Measurements from ENCODE around the gene PLCG2. TPM values are rescaled to one million over a fixed set of nuclear protein-coding genes. Genes with fewer than 3 reads are reported as not detected.

Gene PLCG2
- total and polyA plus RNA-seq, 2 donors: 8.0 to 13.0 TPM

DNA sequence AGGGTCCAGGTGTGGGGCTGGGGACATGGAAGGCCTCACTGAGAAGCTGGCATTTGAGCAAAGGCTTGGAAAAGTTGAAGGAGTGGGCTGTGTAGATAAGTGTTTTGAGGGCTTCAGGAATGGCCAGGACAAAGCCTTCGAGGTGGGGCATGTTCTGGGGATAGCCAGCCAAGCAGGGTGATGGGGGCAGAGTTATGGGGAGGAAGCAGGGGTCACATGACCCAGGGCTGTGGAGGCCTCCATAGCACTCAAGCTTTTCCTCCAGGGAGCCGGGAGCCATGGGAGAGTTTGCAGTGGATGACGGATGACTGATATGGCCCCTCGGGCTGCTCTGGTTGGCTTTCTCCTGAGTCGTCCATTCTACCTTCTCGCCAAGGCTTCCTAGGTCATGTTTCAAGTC is 27.6 kb downstream of the PLCG2 start:
- no peaks in the 10 kb centered on the region for H3K4me1 ChIP-seq (ENCODE audit: insufficient read depth)

DNA sequence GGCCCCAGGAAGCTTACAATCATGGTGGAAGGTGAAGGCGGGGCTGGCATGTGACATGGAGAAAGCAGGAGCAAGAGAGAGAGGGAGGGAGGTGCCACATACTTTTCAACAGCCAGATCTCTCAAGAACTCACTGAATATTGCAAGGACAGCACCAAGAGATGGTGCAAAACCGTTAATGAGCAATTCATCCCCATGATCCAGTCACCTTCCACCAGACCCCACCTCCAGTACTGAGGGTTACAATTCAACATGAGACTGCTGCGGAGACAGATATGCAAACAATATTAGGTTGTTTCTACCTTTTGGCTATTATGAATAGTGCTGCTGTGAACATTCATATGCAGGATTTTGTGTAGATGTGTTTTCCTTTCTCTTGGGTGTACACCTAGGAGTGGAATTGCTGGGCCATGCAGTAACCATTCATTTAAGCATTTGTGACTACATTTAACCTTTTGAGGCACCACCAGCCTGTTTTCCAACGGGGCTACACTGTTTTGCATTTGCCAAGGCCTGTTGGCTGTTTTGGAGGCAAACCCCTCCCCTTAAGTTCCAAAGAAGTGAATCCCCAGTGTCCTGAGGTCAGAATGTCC is 28.8 kb downstream of the PLCG2 start:
- Histone ChIP-seq H3K27ac (ENCODE audit: low read depth) (no peak overlapping the region), H3K36me3 (ENCODE audit: insufficient read depth) (no peaks in the 10 kb centered on the region), H3K4me3 (ENCODE audit: low read depth, low read length) (no peak overlapping the region), H3K4me1 (ENCODE audit: insufficient read depth) (no peaks in the 10 kb centered on the region)
- 76% methylated on average over 4 of the region's 4 CpGs for WGBS
- DNase-seq (ENCODE audit: extremely low spot score): no peak

More for the DNA sequence above, 27.6 kb downstream of the PLCG2 start:
- WGBS: 81% methylated on average over 6 of the region's 6 CpGs
- no peak overlapping the region for H3K4me3 ChIP-seq (ENCODE audit: low read depth, low read length)
- no peak overlapping the region for H3K27ac ChIP-seq (ENCODE audit: low read depth)
- no peaks in the 10 kb centered on the region for H3K36me3 ChIP-seq (ENCODE audit: insufficient read depth)
- DNase-seq (ENCODE audit: extremely low spot score): no peak

DNA sequence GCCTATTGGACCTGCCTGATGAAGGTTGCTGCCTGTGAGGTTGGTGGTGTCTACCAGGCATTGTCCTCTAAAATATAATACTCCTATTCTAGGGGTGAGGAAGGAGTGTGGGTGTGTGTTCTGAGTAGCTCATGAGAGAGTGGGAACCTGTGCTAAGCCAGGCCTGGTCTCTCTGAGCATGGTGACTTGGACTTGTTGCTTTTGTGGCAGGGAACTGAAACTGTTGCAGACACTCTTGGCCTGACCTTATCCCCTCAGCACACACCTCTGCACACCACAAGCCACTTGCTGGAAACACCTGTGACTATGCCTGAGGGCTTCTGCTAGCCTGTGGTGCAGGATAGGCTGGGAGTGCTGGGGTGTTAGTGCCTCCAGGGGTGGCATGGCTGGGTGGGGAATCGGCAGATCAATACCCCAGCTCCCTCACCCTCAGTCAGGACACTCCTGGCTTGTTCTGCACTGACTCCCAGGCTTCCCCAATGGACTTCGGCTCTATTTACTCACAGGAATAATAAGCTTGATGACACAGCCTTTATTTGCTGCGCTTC is 29.9 kb downstream of the PLCG2 start:
- WGBS: 82% methylated on average over 3 of the region's 3 CpGs

DNA sequence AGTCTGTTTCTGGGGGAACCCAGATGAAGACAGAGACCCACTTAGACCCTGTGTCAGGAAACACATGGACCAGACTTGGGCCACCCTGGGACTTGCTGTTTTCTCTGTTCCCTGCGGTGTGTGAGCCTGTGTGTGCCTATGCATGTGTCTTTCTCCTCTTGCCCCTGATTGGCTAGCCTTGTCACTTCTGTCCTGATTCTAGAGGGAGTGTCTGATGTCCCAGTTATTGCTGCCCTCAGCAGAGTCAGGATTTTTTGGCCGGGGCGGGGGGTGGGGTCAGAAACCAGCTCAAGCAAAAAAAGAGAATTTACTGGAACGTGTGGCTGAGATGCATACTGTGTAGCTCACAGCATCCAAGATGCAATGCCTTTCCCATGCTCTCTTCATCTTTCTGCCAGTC is 30.5 kb downstream of the PLCG2 start:
- Histone ChIP-seq H3K27ac (ENCODE audit: low read depth) (no peak overlapping the region), H3K36me3 (ENCODE audit: insufficient read depth) (no peaks in the 10 kb centered on the region), H3K4me1 (ENCODE audit: insufficient read depth) (no peaks in the 10 kb centered on the region), H3K4me3 (ENCODE audit: low read depth, low read length) (no peak overlapping the region)
- WGBS: 77% methylated on average over 4 of the region's 4 CpGs
- DNase-seq (ENCODE audit: extremely low spot score): no peak

More for the DNA sequence above, 29.9 kb downstream of the PLCG2 start:
- Histone ChIP-seq H3K4me1 (ENCODE audit: insufficient read depth) (no peaks in the 10 kb centered on the region), H3K4me3 (ENCODE audit: low read depth, low read length) (no peak overlapping the region), H3K36me3 (ENCODE audit: insufficient read depth) (no peaks in the 10 kb centered on the region), H3K27ac (ENCODE audit: low read depth) (no peak overlapping the region)
- DNase-seq (ENCODE audit: extremely low spot score): no peak

DNA sequence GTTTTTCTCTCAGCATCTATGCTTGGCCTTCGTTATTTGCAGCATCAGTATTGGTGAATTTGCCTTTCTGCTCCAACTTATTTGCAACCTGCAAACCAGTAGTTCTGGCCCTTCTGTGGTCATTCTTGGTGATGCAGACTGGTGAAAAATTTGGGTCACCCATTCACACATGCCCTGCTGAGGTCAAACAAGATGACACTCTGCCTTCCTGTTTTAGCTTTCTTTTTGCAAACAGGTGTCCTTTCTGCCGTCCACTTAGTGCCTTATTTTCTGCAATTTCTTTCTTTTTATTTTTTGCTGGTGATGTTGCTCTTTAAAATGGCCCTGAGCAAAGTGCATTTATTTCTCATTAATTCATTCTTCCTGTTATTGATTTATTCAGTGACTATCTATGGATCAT is 31.3 kb downstream of the PLCG2 start:
- Histone ChIP-seq H3K27ac (ENCODE audit: low read depth) (no peak overlapping the region), H3K4me3 (ENCODE audit: low read depth, low read length) (no peak overlapping the region)
- 75% methylated on average over 2 of the region's 2 CpGs for WGBS

DNA sequence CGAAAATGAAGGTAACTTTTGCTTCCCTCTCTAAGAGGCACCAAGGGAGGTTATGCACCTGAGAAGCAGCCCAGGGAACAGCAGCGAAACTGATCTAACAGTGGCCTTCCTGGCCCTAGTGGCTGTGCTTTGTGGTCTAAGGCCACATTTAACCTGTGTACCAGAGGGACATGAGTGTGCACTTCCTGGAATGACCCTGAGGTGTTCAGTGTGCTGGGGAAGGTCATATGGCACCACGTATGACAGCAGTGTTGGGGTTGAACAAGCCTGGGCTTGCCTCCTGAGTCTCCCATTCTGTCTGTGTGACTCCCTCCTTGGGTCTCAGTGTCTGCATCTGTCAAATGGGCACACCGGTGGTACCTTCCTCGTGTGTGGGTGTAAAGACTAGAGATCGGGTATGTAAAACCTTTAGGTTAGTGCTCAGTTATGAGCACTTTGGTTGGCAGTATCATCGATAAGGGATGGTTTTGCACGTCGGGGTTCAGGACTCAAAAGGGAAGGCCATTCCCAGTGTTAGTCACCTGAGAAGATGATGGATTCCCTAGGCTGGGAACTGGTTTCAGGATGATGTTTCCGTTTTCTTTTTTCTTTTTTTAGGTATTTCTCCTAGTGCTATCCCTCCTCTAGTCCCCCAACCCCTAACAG is 31.9 kb downstream of the PLCG2 start:
- H3K27ac ChIP-seq (ENCODE audit: low read depth): no peak overlapping the region
- H3K36me3 ChIP-seq (ENCODE audit: insufficient read depth): no peaks in the 10 kb centered on the region
- no peak for DNase-seq (ENCODE audit: extremely low spot score)
- WGBS: 93% methylated on average over 10 of the region's 10 CpGs
- H3K4me1 ChIP-seq (ENCODE audit: insufficient read depth): no peaks in the 10 kb centered on the region
- H3K4me3 ChIP-seq (ENCODE audit: low read depth, low read length): no peak overlapping the region

More for the DNA sequence above, 31.3 kb downstream of the PLCG2 start:
- Histone ChIP-seq H3K4me1 (ENCODE audit: insufficient read depth) (no peaks in the 10 kb centered on the region), H3K36me3 (ENCODE audit: insufficient read depth) (no peaks in the 10 kb centered on the region)
- DNase-seq (ENCODE audit: extremely low spot score): no peak

DNA sequence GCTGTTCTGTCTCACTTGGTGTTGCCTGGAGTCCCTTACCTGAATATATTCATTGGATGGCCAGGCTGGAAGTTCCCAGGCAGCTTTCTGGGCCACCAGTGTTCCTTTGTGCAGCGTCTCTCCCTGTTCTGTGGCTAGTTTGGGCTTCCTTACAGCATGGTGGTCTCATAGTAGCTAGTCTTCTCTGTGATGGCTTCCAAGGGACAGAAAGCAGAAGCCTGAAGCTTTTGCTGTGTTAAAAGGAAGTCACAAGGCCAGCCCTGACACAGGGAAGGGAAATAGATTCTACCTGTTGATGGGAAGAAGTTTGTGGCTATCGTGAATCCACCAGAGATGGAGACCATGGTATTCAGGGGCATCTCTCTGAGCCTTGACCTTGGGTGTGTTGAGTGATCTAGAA is 34.6 kb downstream of the PLCG2 start:
- H3K4me1 ChIP-seq (ENCODE audit: insufficient read depth): no peaks in the 10 kb centered on the region
- no peak overlapping the region for H3K27ac ChIP-seq (ENCODE audit: low read depth)
- no peaks in the 10 kb centered on the region for H3K36me3 ChIP-seq (ENCODE audit: insufficient read depth)
- no peak for DNase-seq (ENCODE audit: extremely low spot score)
- WGBS: 89% methylated on average over 2 of the region's 2 CpGs
- H3K4me3 ChIP-seq (ENCODE audit: low read depth, low read length): no peak overlapping the region

DNA sequence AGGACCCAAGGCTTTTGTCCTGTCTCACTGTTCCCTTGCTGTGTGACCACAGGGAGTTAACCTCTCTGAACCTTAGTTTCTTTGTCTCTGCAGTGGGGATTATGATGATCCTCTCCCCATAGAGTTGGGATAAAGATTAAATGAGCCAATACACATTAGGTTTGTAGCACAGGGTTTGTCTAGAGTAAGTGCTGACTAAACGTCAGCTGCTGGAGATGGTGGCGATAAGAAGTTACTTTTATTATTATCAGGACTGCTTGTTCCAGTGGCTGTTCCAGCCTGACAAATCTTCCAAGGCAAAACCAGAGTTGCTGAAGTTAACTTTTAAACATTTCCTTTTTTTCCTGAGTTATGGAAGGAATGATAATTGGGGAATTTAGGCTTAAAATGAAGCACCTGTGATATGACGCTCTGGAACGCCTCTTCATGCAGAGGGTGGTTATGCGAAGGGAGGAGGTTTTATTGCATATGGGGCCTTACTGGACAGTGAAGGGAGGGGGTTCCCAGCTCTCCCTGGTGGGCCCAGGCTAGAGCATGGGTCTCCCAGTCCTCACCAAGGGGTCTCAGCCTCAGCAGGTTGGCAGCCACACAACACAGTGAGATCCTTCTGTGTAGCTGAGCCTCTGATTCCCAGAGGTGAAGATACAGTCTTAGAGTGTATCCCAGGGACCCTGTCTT is 35.8 kb downstream of the PLCG2 start:
- no peak for DNase-seq (ENCODE audit: extremely low spot score)
- no peak overlapping the region for H3K27ac ChIP-seq (ENCODE audit: low read depth)
- no peaks in the 10 kb centered on the region for H3K36me3 ChIP-seq (ENCODE audit: insufficient read depth)
- WGBS: 52% methylated on average over 5 of the region's 5 CpGs
- no peaks in the 10 kb centered on the region for H3K4me1 ChIP-seq (ENCODE audit: insufficient read depth)
- no peak overlapping the region for H3K4me3 ChIP-seq (ENCODE audit: low read depth, low read length)

DNA sequence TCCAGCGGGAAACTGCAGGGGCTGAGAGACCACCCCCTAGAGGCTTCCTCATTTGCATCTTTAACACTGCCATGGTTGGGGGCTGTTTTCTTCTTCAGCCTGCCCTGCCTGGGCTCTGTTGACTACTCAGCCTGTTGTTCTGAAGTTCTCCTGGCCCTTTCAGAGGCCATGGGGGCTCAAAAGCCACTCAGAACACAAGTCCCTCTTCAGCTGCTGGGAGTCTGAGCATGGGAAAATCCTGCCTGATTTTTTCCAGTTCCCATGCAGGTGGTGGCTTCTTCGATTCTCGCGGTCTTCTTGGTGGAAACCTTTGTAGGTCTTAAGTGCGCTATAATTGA is 36.3 kb downstream of the PLCG2 start:
- Histone ChIP-seq H3K4me3 (ENCODE audit: low read depth, low read length) (no peak overlapping the region), H3K36me3 (ENCODE audit: insufficient read depth) (no peaks in the 10 kb centered on the region), H3K4me1 (ENCODE audit: insufficient read depth) (no peaks in the 10 kb centered on the region), H3K27ac (ENCODE audit: low read depth) (no peak overlapping the region)
- no peak for DNase-seq (ENCODE audit: extremely low spot score)
- 74% methylated on average over 5 of the region's 5 CpGs for WGBS

DNA sequence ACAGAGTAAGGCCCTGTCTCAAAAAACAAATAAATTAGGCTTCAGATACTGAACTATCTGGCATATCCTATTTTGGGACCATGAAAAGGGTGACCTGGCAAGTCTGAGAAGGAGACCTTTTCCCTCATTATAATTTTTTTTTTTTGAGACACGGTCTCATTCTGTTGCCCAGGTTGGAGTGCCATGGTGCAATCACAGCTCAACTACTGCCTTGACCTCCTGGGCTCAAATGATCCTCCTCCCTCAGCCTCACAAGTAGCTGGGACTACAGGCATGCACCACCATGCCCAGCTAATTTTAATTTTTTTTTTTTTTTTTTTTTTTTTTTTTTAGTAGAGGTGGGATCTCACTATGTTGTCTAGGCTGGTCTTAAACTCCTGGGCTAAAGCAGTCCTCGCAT is 37.3 kb downstream of the PLCG2 start:
- WGBS: 96% methylated on average over 2 of the region's 2 CpGs
- no peak for DNase-seq (ENCODE audit: extremely low spot score)
- Histone ChIP-seq H3K36me3 (ENCODE audit: insufficient read depth) (no peaks in the 10 kb centered on the region), H3K4me1 (ENCODE audit: insufficient read depth) (no peaks in the 10 kb centered on the region), H3K27ac (ENCODE audit: low read depth) (no peak overlapping the region), H3K4me3 (ENCODE audit: low read depth, low read length) (no peak overlapping the region)

DNA sequence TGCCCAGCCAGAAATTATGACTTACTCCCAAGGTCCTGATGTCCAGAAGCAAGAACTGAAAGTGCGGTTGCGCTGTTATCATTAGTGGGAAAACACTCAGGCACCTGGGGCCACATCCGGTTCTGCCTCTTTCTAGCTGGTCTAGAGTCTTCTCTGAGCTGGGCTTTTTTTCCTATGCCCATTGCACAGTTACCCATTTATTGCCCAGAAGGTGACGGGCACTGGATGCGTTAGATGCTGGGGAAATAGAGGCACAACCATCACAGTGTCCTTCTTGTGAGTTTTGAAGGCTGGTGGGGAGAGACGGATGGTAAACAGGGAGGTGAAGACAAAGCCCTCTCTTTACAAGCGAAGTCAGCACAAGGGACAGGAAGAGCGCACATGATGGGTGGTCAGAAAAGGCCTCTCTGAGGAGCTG is 37.7 kb downstream of the PLCG2 start:
- DNase-seq (ENCODE audit: extremely low spot score): no peak
- Histone ChIP-seq H3K36me3 (ENCODE audit: insufficient read depth) (no peaks in the 10 kb centered on the region), H3K4me1 (ENCODE audit: insufficient read depth) (no peaks in the 10 kb centered on the region), H3K4me3 (ENCODE audit: low read depth, low read length) (no peak overlapping the region), H3K27ac (ENCODE audit: low read depth) (no peak overlapping the region)
- 90% methylated on average over 8 of the region's 8 CpGs for whole genome bisulfite sequencing

DNA sequence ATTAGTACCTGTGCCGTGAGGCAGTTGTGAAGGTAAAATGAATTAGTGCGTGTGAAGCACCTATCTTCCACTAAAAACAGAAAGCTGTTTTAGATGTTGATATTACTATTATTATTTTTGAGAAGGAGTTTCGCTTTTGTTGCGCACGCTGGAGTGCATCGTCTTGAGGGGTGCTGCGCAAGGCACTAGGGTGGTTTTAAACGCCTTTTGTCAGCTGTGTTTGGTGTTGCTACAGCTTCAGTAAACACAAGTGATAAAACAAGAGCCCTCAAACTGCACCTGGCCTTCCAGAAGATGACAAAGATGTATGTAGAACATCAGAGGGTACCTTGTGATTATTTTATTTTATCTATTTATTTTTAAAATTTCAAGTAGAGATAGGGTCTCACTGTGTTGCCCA is 38.2 kb downstream of the PLCG2 start:
- 88% methylated on average over 8 of the region's 8 CpGs for WGBS
- no peak for DNase-seq (ENCODE audit: extremely low spot score)
- Histone ChIP-seq H3K27ac (ENCODE audit: low read depth) (no peak overlapping the region), H3K4me3 (ENCODE audit: low read depth, low read length) (no peak overlapping the region), H3K36me3 (ENCODE audit: insufficient read depth) (no peaks in the 10 kb centered on the region), H3K4me1 (ENCODE audit: insufficient read depth) (no peaks in the 10 kb centered on the region)

DNA sequence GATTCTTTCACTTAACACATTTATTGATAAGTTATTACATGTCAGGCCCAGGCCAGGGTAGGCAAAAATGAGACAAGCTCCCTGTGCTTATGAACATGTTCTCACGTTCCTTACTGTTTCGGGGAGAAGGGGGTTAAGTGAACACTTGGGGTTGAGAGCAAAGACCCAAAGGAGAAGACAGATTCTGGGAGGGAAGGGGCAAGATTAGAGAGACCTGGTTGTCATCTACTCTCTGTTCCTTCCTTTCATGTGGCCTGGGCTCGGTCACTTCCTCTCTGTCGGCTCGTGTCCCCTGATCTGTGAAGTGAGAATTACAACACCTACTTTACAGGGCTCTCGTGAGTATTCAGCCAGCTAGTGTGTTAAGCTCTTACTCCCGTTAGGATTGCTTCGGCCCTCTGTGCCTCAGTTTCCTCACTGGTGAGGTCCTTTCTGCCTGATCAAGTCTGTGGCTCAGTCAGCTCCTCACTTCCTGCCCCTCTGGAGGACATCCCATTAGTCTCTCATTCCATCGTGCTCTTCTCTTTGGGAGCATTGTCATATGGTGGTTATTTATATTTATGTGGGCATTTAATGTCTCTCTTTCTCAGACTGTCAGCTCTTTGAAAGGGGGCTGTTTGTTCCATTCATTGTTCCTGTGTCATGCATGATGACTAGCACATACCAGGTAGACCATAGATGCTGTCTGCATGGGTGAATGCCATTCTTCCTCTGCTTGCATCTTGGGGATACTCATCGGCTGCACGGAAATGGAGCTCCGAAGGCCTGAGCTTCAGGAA is 38.9 kb downstream of the PLCG2 start:
- Histone ChIP-seq H3K4me1 (ENCODE audit: insufficient read depth) (no peaks in the 10 kb centered on the region), H3K4me3 (ENCODE audit: low read depth, low read length) (no peak overlapping the region), H3K36me3 (ENCODE audit: insufficient read depth) (no peaks in the 10 kb centered on the region), H3K27ac (ENCODE audit: low read depth) (no peak overlapping the region)
- DNase-seq (ENCODE audit: extremely low spot score): no peak
- WGBS: 63% methylated on average over 12 of the region's 12 CpGs

DNA sequence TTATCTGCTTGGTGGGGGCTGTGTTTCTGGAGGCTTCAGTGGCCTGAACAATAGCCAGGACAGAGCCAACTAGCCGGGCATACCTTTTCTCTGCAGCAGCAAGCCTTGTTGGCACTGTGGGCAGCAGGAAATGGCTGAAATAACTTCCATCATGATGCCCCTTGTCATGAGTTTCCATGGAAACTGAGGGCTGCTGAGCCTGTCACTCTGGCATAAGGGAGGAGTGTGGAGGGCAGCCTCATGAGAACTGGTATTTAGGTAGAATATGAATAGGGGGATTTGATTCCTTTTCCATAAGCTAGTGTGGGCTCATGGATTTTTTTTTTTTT is 39.4 kb downstream of the PLCG2 start:
- Histone ChIP-seq H3K4me3 (ENCODE audit: low read depth, low read length) (no peak overlapping the region), H3K27ac (ENCODE audit: low read depth) (no peak overlapping the region), H3K4me1 (ENCODE audit: insufficient read depth) (no peaks in the 10 kb centered on the region), H3K36me3 (ENCODE audit: insufficient read depth) (no peaks in the 10 kb centered on the region)
- no peak for DNase-seq (ENCODE audit: extremely low spot score)
- WGBS: 74% methylated on average over 1 of the region's 1 CpG
